ENCODE data around the gene OSBPL1A.

The OSBPL1A gene

DNA sequence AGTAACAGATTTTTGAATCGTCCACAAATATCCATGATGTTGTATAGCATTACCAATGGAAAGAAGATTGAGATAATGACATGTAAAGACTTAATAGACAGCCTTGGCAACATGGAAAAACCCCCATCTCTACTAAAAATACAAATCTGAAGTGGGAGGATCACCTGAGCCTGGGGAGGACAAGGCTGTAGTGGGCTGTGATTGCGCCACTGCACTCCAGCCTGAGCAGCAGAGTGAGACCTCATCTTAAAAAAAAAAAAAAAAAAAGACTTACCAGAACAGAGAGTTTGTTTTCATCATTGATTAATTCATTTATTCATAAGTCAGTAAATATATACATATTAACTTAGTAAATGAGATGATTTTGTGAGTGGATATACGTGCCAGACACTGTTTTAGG is 7.0 kb upstream of the OSBPL1A start:
- TF ChIP-seq CTCF (IDR thresholded peaks at IDR 0.05; ENCODE audit: insufficient read depth, low read length) (no peak), POLR2AphosphoS5 (IDR thresholded peaks at IDR 0.05; ENCODE audit: low read depth) (no peak), GABPA (IDR thresholded peaks at IDR 0.05; ENCODE audit: low read depth) (no peak), SPI1 (IDR thresholded peaks at IDR 0.05; ENCODE audit: borderline replicate concordance, low read depth) (no peak)
- TF ChIP-seq, protein P1, sequence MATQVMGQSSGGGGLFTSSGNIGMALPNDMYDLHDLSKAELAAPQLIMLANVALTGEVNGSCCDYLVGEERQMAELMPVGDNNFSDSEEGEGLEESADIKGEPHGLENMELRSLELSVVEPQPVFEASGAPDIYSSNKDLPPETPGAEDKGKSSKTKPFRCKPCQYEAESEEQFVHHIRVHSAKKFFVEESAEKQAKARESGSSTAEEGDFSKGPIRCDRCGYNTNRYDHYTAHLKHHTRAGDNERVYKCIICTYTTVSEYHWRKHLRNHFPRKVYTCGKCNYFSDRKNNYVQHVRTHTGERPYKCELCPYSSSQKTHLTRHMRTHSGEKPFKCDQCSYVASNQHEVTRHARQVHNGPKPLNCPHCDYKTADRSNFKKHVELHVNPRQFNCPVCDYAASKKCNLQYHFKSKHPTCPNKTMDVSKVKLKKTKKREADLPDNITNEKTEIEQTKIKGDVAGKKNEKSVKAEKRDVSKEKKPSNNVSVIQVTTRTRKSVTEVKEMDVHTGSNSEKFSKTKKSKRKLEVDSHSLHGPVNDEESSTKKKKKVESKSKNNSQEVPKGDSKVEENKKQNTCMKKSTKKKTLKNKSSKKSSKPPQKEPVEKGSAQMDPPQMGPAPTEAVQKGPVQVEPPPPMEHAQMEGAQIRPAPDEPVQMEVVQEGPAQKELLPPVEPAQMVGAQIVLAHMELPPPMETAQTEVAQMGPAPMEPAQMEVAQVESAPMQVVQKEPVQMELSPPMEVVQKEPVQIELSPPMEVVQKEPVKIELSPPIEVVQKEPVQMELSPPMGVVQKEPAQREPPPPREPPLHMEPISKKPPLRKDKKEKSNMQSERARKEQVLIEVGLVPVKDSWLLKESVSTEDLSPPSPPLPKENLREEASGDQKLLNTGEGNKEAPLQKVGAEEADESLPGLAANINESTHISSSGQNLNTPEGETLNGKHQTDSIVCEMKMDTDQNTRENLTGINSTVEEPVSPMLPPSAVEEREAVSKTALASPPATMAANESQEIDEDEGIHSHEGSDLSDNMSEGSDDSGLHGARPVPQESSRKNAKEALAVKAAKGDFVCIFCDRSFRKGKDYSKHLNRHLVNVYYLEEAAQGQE (IDR thresholded peaks at IDR 0.05; ENCODE audit: insufficient replicate concordance, low read depth) = no peak
- DNase-seq (ENCODE audit: low read depth in 1 of 2, low spot score in 1 of 2) = no peak
- Histone ChIP-seq H3K27me3 (ENCODE audit: insufficient read depth, poor library complexity, severe bottlenecking) (no peaks in the 10 kb centered on the region), H3K4me3 (replicated peaks; ENCODE audit: insufficient read depth, low read length) (no peak overlapping the region), H3K27ac (replicated peaks) (no peak overlapping the region)

DNA sequence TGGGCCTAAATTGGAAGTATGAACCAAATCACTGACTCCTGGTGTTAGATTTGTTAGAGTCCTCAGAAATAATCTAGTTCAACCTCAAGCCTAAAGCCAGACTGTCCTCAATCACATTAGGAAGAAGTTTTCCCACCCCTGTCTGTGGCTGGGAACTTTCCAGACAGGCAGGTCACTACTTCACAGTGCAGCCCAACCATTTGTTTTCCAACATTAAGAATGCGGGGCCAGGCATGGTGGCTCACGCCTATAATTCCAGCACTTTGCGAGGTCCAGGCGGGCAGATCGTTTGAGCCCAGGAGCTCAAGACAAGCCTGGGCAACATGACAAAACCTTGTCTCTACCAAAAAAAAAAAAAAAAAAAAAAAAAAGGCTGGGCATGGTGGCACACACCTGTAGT is 5.5 kb upstream of the OSBPL1A start:
- Histone ChIP-seq H3K4me3 (replicated peaks; ENCODE audit: insufficient read depth, low read length) (no peak overlapping the region), H3K27me3 (ENCODE audit: insufficient read depth, poor library complexity, severe bottlenecking) (no peaks in the 10 kb centered on the region), H3K27ac (replicated peaks) (no peak overlapping the region)
- no peak for TF ChIP-seq CTCF (IDR thresholded peaks at IDR 0.05; ENCODE audit: insufficient read depth, low read length)
- TF ChIP-seq, protein P1 (IDR thresholded peaks at IDR 0.05; ENCODE audit: insufficient replicate concordance, low read depth) = no peak
- no peak for TF ChIP-seq SPI1 (IDR thresholded peaks at IDR 0.05; ENCODE audit: borderline replicate concordance, low read depth)
- TF ChIP-seq POLR2AphosphoS5 (IDR thresholded peaks at IDR 0.05; ENCODE audit: low read depth) = no peak
- no peak for TF ChIP-seq GABPA (IDR thresholded peaks at IDR 0.05; ENCODE audit: low read depth)
- no peak for DNase-seq (ENCODE audit: low read depth in 1 of 2, low spot score in 1 of 2)

DNA sequence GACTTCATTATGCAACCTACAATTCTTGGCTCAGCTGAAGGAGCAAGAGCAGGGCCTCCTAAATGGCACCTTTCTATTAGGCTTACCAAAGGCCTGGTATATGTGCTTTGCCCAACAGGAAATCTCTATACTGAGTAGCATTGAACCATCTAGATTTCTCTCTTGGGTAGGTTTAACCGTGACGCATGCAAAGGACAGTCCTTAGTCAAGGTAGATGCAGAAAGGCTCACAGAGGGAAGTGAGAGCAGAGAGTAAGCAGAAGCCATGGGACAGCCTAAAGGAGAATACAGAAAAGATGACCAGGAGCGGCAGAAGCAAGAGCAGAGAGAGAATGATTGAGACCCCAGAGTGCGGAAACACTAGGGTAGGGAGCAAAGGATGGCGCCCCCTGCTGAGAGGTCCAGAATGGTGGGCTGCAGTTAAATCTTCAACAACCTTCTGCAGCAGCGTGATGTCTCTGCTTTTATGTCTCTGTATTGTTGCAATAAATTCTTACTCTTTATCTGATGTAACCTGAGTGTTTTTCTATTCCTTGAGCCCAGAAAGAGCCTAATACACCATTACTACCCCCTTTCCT is 4.7 kb upstream of the OSBPL1A start:
- Histone ChIP-seq H3K4me3 (replicated peaks; ENCODE audit: insufficient read depth, low read length) (no peak overlapping the region), H3K27me3 (ENCODE audit: insufficient read depth, poor library complexity, severe bottlenecking) (no peaks in the 10 kb centered on the region), H3K27ac (replicated peaks) (no peak overlapping the region)
- DNase-seq (ENCODE audit: low read depth in 1 of 2, low spot score in 1 of 2) = no peak
- TF ChIP-seq POLR2AphosphoS5 (IDR thresholded peaks at IDR 0.05; ENCODE audit: low read depth) (no peak), GABPA (IDR thresholded peaks at IDR 0.05; ENCODE audit: low read depth) (no peak)

DNA sequence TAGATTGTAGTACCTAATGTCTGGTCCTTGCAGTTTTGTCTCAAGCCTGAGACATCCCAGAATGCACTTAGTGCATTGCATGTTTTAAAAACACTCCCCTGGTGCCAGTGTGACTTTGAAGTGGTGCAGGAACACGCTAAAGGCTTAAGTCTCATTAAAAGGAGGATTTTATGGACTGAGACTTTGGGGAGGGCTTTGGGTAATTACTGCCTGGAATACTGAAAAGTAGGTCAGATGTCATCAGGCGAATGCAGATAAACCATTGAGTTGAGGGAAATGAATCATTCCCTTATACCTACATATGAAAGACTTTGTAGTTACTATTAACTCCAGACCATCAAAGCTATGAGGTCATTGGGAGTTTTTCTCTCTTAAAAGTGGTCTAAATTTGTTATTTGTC is 3.0 kb upstream of the OSBPL1A start:
- Histone ChIP-seq H3K27me3 (ENCODE audit: insufficient read depth, poor library complexity, severe bottlenecking) (no peaks in the 10 kb centered on the region), H3K4me3 (replicated peaks; ENCODE audit: insufficient read depth, low read length) (no peak overlapping the region), H3K27ac (replicated peaks) (no peak overlapping the region)
- no peak for DNase-seq (ENCODE audit: low read depth in 1 of 2, low spot score in 1 of 2)
- TF ChIP-seq CTCF (IDR thresholded peaks at IDR 0.05; ENCODE audit: insufficient read depth, low read length) = no peak
- TF ChIP-seq, protein P1 (IDR thresholded peaks at IDR 0.05; ENCODE audit: insufficient replicate concordance, low read depth) = no peak
- TF ChIP-seq POLR2AphosphoS5 (IDR thresholded peaks at IDR 0.05; ENCODE audit: low read depth) = no peak

Data from HL-60 (cell line).